ENCODE results near the gene ACSL6.
A peak's percentile ranks its signal among the peaks of the same experiment; 100 is the strongest.

ACSL6 gene

GRCh38 chr5:131983244-131983771 is 28.1 kb downstream of the ACSL6 start:
- no peak overlapping the region for H3K4me3 ChIP-seq (ENCODE audit: low read depth, low read length)
- TF ChIP-seq CTCF (IDR thresholded peaks at IDR 0.05; ENCODE audit: insufficient read depth, low read depth, low read length, missing control alignments) = no peak
- no peak for DNase-seq (ENCODE audit: low read depth)

GRCh38 chr5:131981516-131981915 is 29.9 kb downstream of the ACSL6 start:
- no peak for TF ChIP-seq CTCF (IDR thresholded peaks at IDR 0.05; ENCODE audit: insufficient read depth, low read depth, low read length, missing control alignments)
- no peak for DNase-seq (ENCODE audit: low read depth)
- no peak overlapping the region for H3K4me3 ChIP-seq (ENCODE audit: low read depth, low read length)

- no peak overlapping the region for H3K4me3 ChIP-seq (ENCODE audit: low read depth, low read length)
- no peak for TF ChIP-seq CTCF (IDR thresholded peaks at IDR 0.05; ENCODE audit: insufficient read depth, low read depth, low read length, missing control alignments)
- no peak for DNase-seq (ENCODE audit: low read depth)
Observed at GRCh38 chr5:131980696-131981095, 30.8 kb downstream of the ACSL6 start.

GRCh38 chr5:131979816-131980215 is 31.6 kb downstream of the ACSL6 start:
- TF ChIP-seq CTCF (IDR thresholded peaks at IDR 0.05; ENCODE audit: insufficient read depth, low read depth, low read length, missing control alignments) = no peak
- DNase-seq (ENCODE audit: low read depth) = no peak
- H3K4me3 ChIP-seq (ENCODE audit: low read depth, low read length) = no peak overlapping the region

GRCh38 chr5:131977212-131977604 is 34.2 kb downstream of the ACSL6 start:
- H3K4me3 ChIP-seq (ENCODE audit: low read depth, low read length) = no peak overlapping the region
- no peak for DNase-seq (ENCODE audit: low read depth)
- no peak for TF ChIP-seq CTCF (IDR thresholded peaks at IDR 0.05; ENCODE audit: insufficient read depth, low read depth, low read length, missing control alignments)

GRCh38 chr5:131976414-131977211 is 34.8 kb downstream of the ACSL6 start:
- peak; percentile 66 for DNase-seq (ENCODE audit: low read depth)
- H3K4me3 ChIP-seq (ENCODE audit: low read depth, low read length) = no peak overlapping the region
- no peak for TF ChIP-seq CTCF (IDR thresholded peaks at IDR 0.05; ENCODE audit: insufficient read depth, low read depth, low read length, missing control alignments)
